Lower leg skin (tissue), 3 donors: ENCODE data around the gene CCSER2.
"Not testable (repeated sequence)": the region's sequence is repeated elsewhere in the genome, so short reads cannot be mapped to it uniquely, and the experiment has no call there.

Experiments used
- CTCF ChIP-seq, 3 donors: fragments of 450-650 bp; IDR thresholded peaks; one replicate each; pipeline ENCODE4 v1.5.1; 2016; ENCODE audit warnings: antibody characterized with exemption in 3 of 3, mild to moderate bottlenecking in 3 of 3, moderate library complexity in 2 of 3
- POLR2A ChIP-seq, 2 donors: fragments of 450-650 bp; IDR thresholded peaks; one replicate each; pipeline ENCODE4 v1.6.1; 2016 to 2017; ENCODE audit warnings: antibody characterized with exemption in 2 of 2, mild to moderate bottlenecking in 1 of 2, moderate library complexity in 1 of 2

GRCh38 chr10:84449351-84449750, 121.0 kb downstream of the CCSER2 start:
- not testable (repeated sequence) for TF ChIP-seq CTCF, POLR2A (IDR thresholded peaks at IDR 0.05)
